Stomach (tissue), 4 donors: ENCODE measurements around the gene MS4A6A.

Experiments
- POLR2A ChIP-seq, 4 donors: fragments of 450-650 bp; IDR thresholded peaks; one replicate each; pipeline ENCODE4 v1.6.1; 2016; ENCODE audit warnings: antibody characterized with exemption in 4 of 4, control low read depth in 2 of 4, mild to moderate bottlenecking in 1 of 4, moderate library complexity in 1 of 4
- POLR2AphosphoS5 ChIP-seq, 3 donors: sonication (generic); formaldehyde crosslinking; IDR thresholded peaks; one replicate each; pipeline ENCODE4 v1.6.1; 2016; ENCODE audit warnings: antibody characterized with exemption in 3 of 3

- TF ChIP-seq POLR2A (IDR thresholded peaks at IDR 0.05), result no peak
- no peak for TF ChIP-seq POLR2AphosphoS5 (IDR thresholded peaks at IDR 0.05)
Observed at GRCh38 chr11:60158636-60159035, 24.2 kb downstream of the MS4A6A start.
